Placental epithelial cell (primary cell): Measurements from ENCODE around the gene HLA-E. TPM values are rescaled to one million over a fixed set of nuclear protein-coding genes. Genes with fewer than 3 reads are reported as not detected.

Source experiments
- total RNA-seq: library from RNA; depleted of rRNA; stranded (reverse); fragments of >200 nt; gene quantifications from 2 replicates; pipeline ENCODE4 v1.2.3, GENCODE V29; 2012

The HLA-E gene
- total RNA-seq = 104 and 261 TPM in 2 replicates

DNA sequence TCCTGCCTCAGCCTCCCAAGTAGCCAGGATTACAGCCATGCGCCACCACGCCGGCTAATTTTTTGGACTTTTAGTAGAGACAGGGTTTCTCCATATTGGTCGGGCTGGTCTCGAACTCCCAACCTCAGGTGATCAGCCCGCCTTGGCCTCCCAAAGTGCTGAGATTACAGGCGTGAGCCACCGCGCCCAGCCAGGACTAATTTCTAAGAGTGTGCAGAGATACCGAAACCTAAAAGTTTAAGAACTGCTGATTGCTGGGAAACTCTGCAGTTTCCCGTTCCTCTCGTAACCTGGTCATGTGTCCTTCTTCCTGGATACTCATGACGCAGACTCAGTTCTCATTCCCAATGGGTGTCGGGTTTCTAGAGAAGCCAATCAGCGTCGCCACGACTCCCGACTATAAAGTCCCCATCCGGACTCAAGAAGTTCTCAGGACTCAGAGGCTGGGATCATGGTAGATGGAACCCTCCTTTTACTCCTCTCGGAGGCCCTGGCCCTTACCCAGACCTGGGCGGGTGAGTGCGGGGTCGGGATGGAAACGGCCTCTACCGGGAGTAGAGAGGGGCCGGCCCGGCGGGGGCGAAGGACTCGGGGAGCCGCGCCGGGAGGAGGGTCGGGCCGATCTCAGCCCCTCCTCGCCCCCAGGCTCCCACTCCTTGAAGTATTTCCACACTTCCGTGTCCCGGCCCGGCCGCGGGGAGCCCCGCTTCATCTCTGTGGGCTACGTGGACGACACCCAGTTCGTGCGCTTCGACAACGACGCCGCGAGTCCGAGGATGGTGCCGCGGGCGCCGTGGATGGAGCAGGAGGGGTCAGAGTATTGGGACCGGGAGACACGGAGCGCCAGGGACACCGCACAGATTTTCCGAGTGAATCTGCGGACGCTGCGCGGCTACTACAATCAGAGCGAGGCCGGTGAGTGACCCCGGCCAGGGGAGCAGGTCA lies at the start of gene HLA-E:
Gene HLA-E, plus strand, starts transcription at position 429 of the 945 bp plus-strand sequence. Its CDS starts 23 bp downstream, at position 452.

Other genes starting within 250 kb of the HLA-E start
- 14.9 and 18.0 TPM in 2 replicates for gene TRIM39, start 162.6 kb upstream of the HLA-E start, total RNA-seq
- 19.2 and 47.5 TPM in 2 replicates for gene RPP21, start 144.4 kb upstream of the HLA-E start, total RNA-seq
- 59.3 and 84.8 TPM in 2 replicates for gene GNL1, start 67.0 kb downstream of the HLA-E start, total RNA-seq
- gene PRR3, start 67.8 kb downstream of the HLA-E start, total RNA-seq = 6.1 and 10.6 TPM in 2 replicates
- gene ABCF1, start 81.9 kb downstream of the HLA-E start, total RNA-seq = 45.9 and 46.0 TPM in 2 replicates
- gene PPP1R10, start 127.7 kb downstream of the HLA-E start, total RNA-seq = 36.0 and 55.4 TPM in 2 replicates
- gene MRPS18B, start 128.3 kb downstream of the HLA-E start, total RNA-seq = 70.3 and 74.9 TPM in 2 replicates
- 6.7 and 11.8 TPM in 2 replicates for gene ATAT1, start 137.4 kb downstream of the HLA-E start, total RNA-seq
- 3.1 and 4.3 TPM in 2 replicates for gene C6orf136, start 157.6 kb downstream of the HLA-E start, total RNA-seq
- gene DHX16, start 183.5 kb downstream of the HLA-E start, total RNA-seq = 28.3 and 30.8 TPM in 2 replicates
- gene PPP1R18, start 197.1 kb downstream of the HLA-E start, total RNA-seq = 31.4 and 43.8 TPM in 2 replicates
- gene NRM, start 201.5 kb downstream of the HLA-E start, total RNA-seq = 9.0 and 9.2 TPM in 2 replicates
- gene MDC1, start 227.8 kb downstream of the HLA-E start, total RNA-seq = 6.7 and 7.9 TPM in 2 replicates
- gene TUBB, start 230.8 kb downstream of the HLA-E start, total RNA-seq = 423 and 1,233 TPM in 2 replicates